Loucy (cell line): ENCODE measurements around the gene RAB1A.

ENCODE experiments used
- H2AFZ ChIP-seq: fragments of 200-600 bp; sonication (generic); 2 replicates; pipeline ENCODE4 v1.6.0; 2016; ENCODE audit warnings: antibody characterized with exemption, mild to moderate bottlenecking, low read length, moderate library complexity
- H3F3A ChIP-seq: fragments of 200-600 bp; 2 replicates; pipeline ENCODE4 v1.6.0; 2016; ENCODE audit warnings: antibody characterized with exemption, low read depth, mild to moderate bottlenecking
- H3K27me3 ChIP-seq: fragments of 200-600 bp; sonication (generic); 2 replicates; pipeline ENCODE4 v1.6.1; 2014; ENCODE audit warnings: low read length, mild to moderate bottlenecking; ENCODE audit not compliant: insufficient read depth, poor library complexity, severe bottlenecking
- H3K36me3 ChIP-seq: fragments of 200-600 bp; sonication (generic); 2 replicates; pipeline ENCODE4 v1.6.1; 2016; ENCODE audit warnings: low read length; ENCODE audit not compliant: insufficient read depth
- H3K4me1 ChIP-seq: fragments of 200-600 bp; sonication (generic); 2 replicates; pipeline ENCODE4 v1.5.1; 2014; ENCODE audit warnings: low read length, mild to moderate bottlenecking; ENCODE audit not compliant: insufficient read depth, poor library complexity, severe bottlenecking
- H3K4me2 ChIP-seq: fragments of 200-600 bp; sonication (generic); 2 replicates; pipeline ENCODE4 v1.6.0; 2014; ENCODE audit warnings: antibody characterized with exemption, low read length, low read depth, mild to moderate bottlenecking; ENCODE audit not compliant: poor library complexity, severe bottlenecking
- H3K4me3 ChIP-seq: fragments of 200-600 bp; sonication (generic); 2 replicates; pipeline ENCODE4 v1.5.1; 2014; ENCODE audit warnings: low read length, mild to moderate bottlenecking, mixed read lengths; ENCODE audit not compliant: poor library complexity, severe bottlenecking
- H3K79me2 ChIP-seq: fragments of 200-600 bp; sonication (generic); 2 replicates; pipeline ENCODE4 v1.6.1; 2014; ENCODE audit warnings: low read length; ENCODE audit not compliant: insufficient read depth
- H3K9ac ChIP-seq: fragments of 200-600 bp; sonication (generic); 2 replicates; pipeline ENCODE4 v1.6.0; 2014; ENCODE audit warnings: mild to moderate bottlenecking, low read depth, low read length, moderate library complexity; ENCODE audit not compliant: poor library complexity, severe bottlenecking
- H3K9me2 ChIP-seq: fragments of 200-600 bp; sonication (generic); replicated peaks from 2 replicates; pipeline ENCODE4 v1.6.1; 2016; ENCODE audit warnings: low read depth, low read length, mixed read lengths
- H3K9me3 ChIP-seq: fragments of 200-600 bp; sonication (generic); 2 replicates; pipeline ENCODE4 v1.6.1; 2014; ENCODE audit warnings: mild to moderate bottlenecking, antibody characterized with exemption, low read length, low read depth; ENCODE audit not compliant: insufficient read depth
- H4K20me1 ChIP-seq: fragments of 200-600 bp; sonication (generic); 2 replicates; pipeline ENCODE4 v1.6.0; 2014; ENCODE audit warnings: antibody characterized with exemption, low read length, mild to moderate bottlenecking; ENCODE audit not compliant: insufficient read depth, poor library complexity, severe bottlenecking
- EZH2phosphoT487 ChIP-seq: fragments of 200-600 bp; IDR thresholded peaks from 2 replicates; pipeline ENCODE4 v1.6.1; 2018; ENCODE audit warnings: antibody characterized with exemption, mild to moderate bottlenecking, moderate library complexity, borderline replicate concordance
- TF ChIP-seq, protein P1 (sequence below): fragments of 200-600 bp; sonication (generic); conservative IDR thresholded peaks from 2 replicates; pipeline ENCODE4 v1.5.1; 2014; ENCODE audit warnings: mild to moderate bottlenecking, antibody characterized with exemption, low read length

RAB1A gene

DNA sequence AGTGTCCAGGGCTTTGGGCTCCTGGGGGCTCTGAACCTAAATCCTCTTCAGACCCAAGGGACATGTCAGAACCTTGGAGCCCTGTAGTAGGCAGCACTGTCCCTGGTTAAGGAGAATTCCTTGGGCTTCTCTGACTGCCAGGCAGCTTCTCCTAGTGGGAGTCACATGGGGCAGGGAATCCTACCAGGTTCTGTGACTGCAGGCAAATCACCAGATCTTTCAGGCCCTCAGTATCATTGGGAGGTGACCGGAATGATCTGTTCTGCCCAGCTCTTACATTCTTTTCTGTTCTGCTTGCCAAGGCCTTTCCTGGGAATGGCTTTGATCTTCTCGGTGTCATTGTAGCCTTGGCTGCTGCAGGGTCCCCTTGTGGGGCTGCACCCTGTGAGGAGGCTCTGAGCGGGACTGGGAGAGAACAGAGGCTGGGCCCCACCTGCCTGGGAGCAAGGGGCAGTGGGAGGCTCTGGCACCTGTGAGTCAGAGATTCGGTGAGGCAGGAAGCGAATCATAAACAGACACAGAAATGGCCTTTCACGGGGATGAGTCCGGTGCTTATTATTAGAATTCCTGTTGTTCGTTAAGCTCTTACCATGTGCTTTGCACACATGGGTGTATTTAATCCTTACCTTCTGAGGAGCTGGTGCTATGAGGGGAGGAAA is 59.6 kb downstream of the RAB1A start:
- Histone ChIP-seq H3K27me3 (no peaks in the 10 kb centered on the region), H2AFZ (no peak overlapping the region), H4K20me1 (no peaks in the 10 kb centered on the region), H3K9me3 (no peaks in the 10 kb centered on the region), H3K4me2 (no peak overlapping the region), H3F3A (no peaks in the 10 kb centered on the region), H3K36me3 (peaks cover 49% of the 10 kb centered on the region; the same call in 1 of the 2 replicates), H3K9ac (no peak overlapping the region), H3K79me2 (no peaks in the 10 kb centered on the region; the same call in 1 of the 2 replicates), H3K4me1 (no peaks in the 10 kb centered on the region), H3K9me2 (no peaks in the 10 kb centered on the region), H3K4me3 (no peak overlapping the region)
- TF ChIP-seq, protein P1, sequence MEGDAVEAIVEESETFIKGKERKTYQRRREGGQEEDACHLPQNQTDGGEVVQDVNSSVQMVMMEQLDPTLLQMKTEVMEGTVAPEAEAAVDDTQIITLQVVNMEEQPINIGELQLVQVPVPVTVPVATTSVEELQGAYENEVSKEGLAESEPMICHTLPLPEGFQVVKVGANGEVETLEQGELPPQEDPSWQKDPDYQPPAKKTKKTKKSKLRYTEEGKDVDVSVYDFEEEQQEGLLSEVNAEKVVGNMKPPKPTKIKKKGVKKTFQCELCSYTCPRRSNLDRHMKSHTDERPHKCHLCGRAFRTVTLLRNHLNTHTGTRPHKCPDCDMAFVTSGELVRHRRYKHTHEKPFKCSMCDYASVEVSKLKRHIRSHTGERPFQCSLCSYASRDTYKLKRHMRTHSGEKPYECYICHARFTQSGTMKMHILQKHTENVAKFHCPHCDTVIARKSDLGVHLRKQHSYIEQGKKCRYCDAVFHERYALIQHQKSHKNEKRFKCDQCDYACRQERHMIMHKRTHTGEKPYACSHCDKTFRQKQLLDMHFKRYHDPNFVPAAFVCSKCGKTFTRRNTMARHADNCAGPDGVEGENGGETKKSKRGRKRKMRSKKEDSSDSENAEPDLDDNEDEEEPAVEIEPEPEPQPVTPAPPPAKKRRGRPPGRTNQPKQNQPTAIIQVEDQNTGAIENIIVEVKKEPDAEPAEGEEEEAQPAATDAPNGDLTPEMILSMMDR = no peak
- no peak for TF ChIP-seq EZH2phosphoT487

- Histone ChIP-seq H3K79me2 (no peaks in the 10 kb centered on the region; the same call in 1 of the 2 replicates), H3K9ac (peak overlapping the region; percentile 25), H2AFZ (no peak overlapping the region), H3F3A (no peaks in the 10 kb centered on the region), H3K4me1 (peaks cover 3% of the 10 kb centered on the region), H3K9me2 (no peaks in the 10 kb centered on the region), H3K36me3 (peaks cover 48% of the 10 kb centered on the region; the same call in 1 of the 2 replicates), H3K4me2 (no peak overlapping the region), H4K20me1 (no peaks in the 10 kb centered on the region), H3K27me3 (no peaks in the 10 kb centered on the region), H3K4me3 (no peak overlapping the region), H3K9me3 (no peaks in the 10 kb centered on the region)
- no peak for TF ChIP-seq EZH2phosphoT487
- TF ChIP-seq, protein P1 = no peak
Measured at GRCh38 chr2:65069439-65069824, 60.5 kb downstream of the RAB1A start.

- no peak overlapping the region for H3K4me2 ChIP-seq
- H3K4me1 ChIP-seq = peaks cover 3% of the 10 kb centered on the region
- no peaks in the 10 kb centered on the region for H4K20me1 ChIP-seq
- H3K9me3 ChIP-seq = no peaks in the 10 kb centered on the region
- no peak overlapping the region for H2AFZ ChIP-seq
- H3K79me2 ChIP-seq = no peaks in the 10 kb centered on the region; the same call in 1 of the 2 replicates
- H3K4me3 ChIP-seq = no peak overlapping the region
- H3K36me3 ChIP-seq = peaks cover 34% of the 10 kb centered on the region; the same call in 1 of the 2 replicates
- TF ChIP-seq EZH2phosphoT487 = no peak
- TF ChIP-seq, protein P1 = no peak; the same call in 1 of the 2 replicates
- H3K9ac ChIP-seq = no peak overlapping the region
- H3K27me3 ChIP-seq = no peaks in the 10 kb centered on the region
- H3F3A ChIP-seq = no peaks in the 10 kb centered on the region
- no peaks in the 10 kb centered on the region for H3K9me2 ChIP-seq
Measured at GRCh38 chr2:65067806-65068553, 61.9 kb downstream of the RAB1A start.
